Measurements from ENCODE around the gene RFPL4A.

DNA sequence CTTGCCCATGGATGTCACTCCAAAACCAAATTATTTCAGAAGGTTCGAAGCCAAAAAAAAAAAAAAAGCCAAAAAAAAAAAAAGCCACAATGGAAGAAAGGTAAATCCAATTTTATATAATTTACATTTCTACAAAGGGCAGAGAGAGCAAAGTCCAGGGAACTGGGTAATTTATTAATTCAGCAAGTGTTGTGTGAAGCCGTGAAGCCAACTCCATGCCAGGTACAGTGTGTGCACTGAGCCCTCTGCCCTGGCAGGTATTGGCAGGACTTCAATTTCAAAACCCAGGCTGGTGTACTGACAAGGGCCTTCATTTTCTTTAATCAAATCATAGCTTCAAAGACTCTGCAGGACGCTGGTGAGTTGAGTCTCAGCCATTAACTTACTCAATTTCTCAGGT lies 5.5 kb upstream of the RFPL4A start:
- TF ChIP-seq EZH2 (IDR thresholded peaks at IDR 0.05), result no peak
- TF ChIP-seq POLR2AphosphoS5 (IDR thresholded peaks at IDR 0.05; ENCODE audit: borderline replicate concordance, low read depth, low read length), result no peak

All from SK-N-MC (cell line).